Measurements from ENCODE around the gene KCNH3. TPM values are rescaled to one million over a fixed set of nuclear protein-coding genes. Genes with fewer than 3 reads are reported as not detected.

KCNH3 gene
- under 1 TPM in 3 of 6 experiments, not detected in 3; 0.09 to 0.25 (median 0.16) TPM for total RNA-seq
- long read RNA-seq = 0 reads

GRCh38 chr12:49538510-49539403 lies at the start of gene KCNH3:
TSS of gene KCNH3 (plus strand) at chr12:49539030. CDS start at chr12:49539417, 387 bp downstream.
- DNase-seq = peak; percentile 81 to 84 (median 83)
- no peaks in the 10 kb centered on the region for H3K36me3 ChIP-seq
- H3K27ac ChIP-seq = no peak within 1 kb of the TSS
- peaks cover 0 to 15% (median 0%) of the 10 kb centered on the region in 4 donors for H3K4me1 ChIP-seq
- TF ChIP-seq POLR2A (IDR thresholded peaks at IDR 0.05) (no peak), CTCF (IDR thresholded peaks at IDR 0.05) (no peak)
- H3K9me3 ChIP-seq = no peaks in the 10 kb centered on the region
- peak; percentile 75 to 84 (median 81) for ATAC-seq
- H3K27me3 ChIP-seq = peaks cover 0 to 11% of the 10 kb centered on the region in 2 donors
- H3K4me3 ChIP-seq = peak within 1 kb of the TSS; percentile 27 to 44 (median 33)
- intact Hi-C loops (cut with DNase I) = no loop called here
- WGBS (ENCODE audit: insufficient coverage, low coverage, low lambda C conversion rate, missing lambda C conversion rate) = 0% methylated on average over 1 of the region's 107 CpGs

GRCh38 chr12:49489154-49489553 lies 49.7 kb upstream of the KCNH3 start:
- WGBS (ENCODE audit: insufficient coverage, low coverage, low lambda C conversion rate, missing lambda C conversion rate) = 100% methylated on average over 3 of the region's 3 CpGs
- no peaks in the 10 kb centered on the region for H3K9me3 ChIP-seq
- no peaks in the 10 kb centered on the region for H3K27me3 ChIP-seq
- H3K4me3 ChIP-seq = no peak overlapping the region
- TF ChIP-seq CTCF (IDR thresholded peaks at IDR 0.05) (no peak), POLR2A (IDR thresholded peaks at IDR 0.05) (no peak)
- H3K36me3 ChIP-seq = peaks cover 0 to 4% (median 0%) of the 10 kb centered on the region in 4 donors
- H3K4me1 ChIP-seq = no peaks in the 10 kb centered on the region
- ATAC-seq = no peak
- intact Hi-C loops (cut with DNase I) = no loop called here
- no peak for DNase-seq
- no peak overlapping the region for H3K27ac ChIP-seq

GRCh38 chr12:49489720-49490119 lies 49.1 kb upstream of the KCNH3 start:
- DNase-seq = no peak
- H3K36me3 ChIP-seq = peaks cover 0 to 4% (median 0%) of the 10 kb centered on the region in 4 donors
- no peak overlapping the region for H3K4me3 ChIP-seq
- WGBS (ENCODE audit: insufficient coverage, low coverage, low lambda C conversion rate, missing lambda C conversion rate) = 94% methylated on average over 4 of the region's 4 CpGs
- no peaks in the 10 kb centered on the region for H3K4me1 ChIP-seq
- H3K9me3 ChIP-seq = no peaks in the 10 kb centered on the region
- intact Hi-C loops (cut with DNase I) = no loop called here
- H3K27me3 ChIP-seq = no peaks in the 10 kb centered on the region
- no peak overlapping the region for H3K27ac ChIP-seq
- no peak for ATAC-seq
- TF ChIP-seq POLR2A (IDR thresholded peaks at IDR 0.05) (no peak), CTCF (IDR thresholded peaks at IDR 0.05) (no peak)

- Histone ChIP-seq H3K27ac (no peak overlapping the region), H3K27me3 (no peaks in the 10 kb centered on the region), H3K4me3 (no peak overlapping the region), H3K9me3 (no peaks in the 10 kb centered on the region), H3K36me3 (no peaks in the 10 kb centered on the region), H3K4me1 (no peaks in the 10 kb centered on the region)
- DNase-seq (no peak), ATAC-seq (no peak)
- intact Hi-C loops (cut with DNase I) = no loop called here
- no peak for TF ChIP-seq POLR2A (IDR thresholded peaks at IDR 0.05)
- TF ChIP-seq CTCF (IDR thresholded peaks at IDR 0.05) = no peak
- WGBS (ENCODE audit: insufficient coverage, low coverage, low lambda C conversion rate, missing lambda C conversion rate) = 100% methylated on average over 1 of the region's 1 CpG
Measured at GRCh38 chr12:49491823-49492222, 47.0 kb upstream of the KCNH3 start.

All from right lobe of liver (tissue), 6 donors.